HG03135 (cell line): ENCODE measurements around the gene ZIC2.
"Not testable (repeated sequence)": the region's sequence is repeated elsewhere in the genome, so short reads cannot be mapped to it uniquely, and the experiment has no call there.

ENCODE experiments used
- ATAC-seq: cut with Tn5 transposase; IDR thresholded peaks from one replicate; pipeline ENCODE4 v1.9.1; 2021; ENCODE audit warnings: mild to moderate bottlenecking, moderate library complexity; ENCODE audit not compliant: unreplicated experiment

ZIC2 gene

GRCh38 chr13:99981735-99982035, at the start of gene ZIC2:
ZIC2 (plus strand) TSS chr13:99981784; CDS start chr13:99982065, 281 bp downstream.
- ATAC-seq = no peak

- ATAC-seq = no peak
Observed at GRCh38 chr13:99932912-99933311, 48.7 kb upstream of the ZIC2 start.

GRCh38 chr13:99935772-99936171, 45.8 kb upstream of the ZIC2 start:
- no peak for ATAC-seq

GRCh38 chr13:99938635-99939034, 42.9 kb upstream of the ZIC2 start:
- ATAC-seq = no peak

GRCh38 chr13:99941086-99941485, 40.5 kb upstream of the ZIC2 start:
- no peak for ATAC-seq

GRCh38 chr13:99941911-99942310, 39.7 kb upstream of the ZIC2 start:
- ATAC-seq = no peak

- ATAC-seq = no peak
Observed at GRCh38 chr13:99944102-99944501, 37.5 kb upstream of the ZIC2 start.

GRCh38 chr13:99944606-99945005, 37.0 kb upstream of the ZIC2 start:
- no peak for ATAC-seq

GRCh38 chr13:99945515-99945914, 36.1 kb upstream of the ZIC2 start:
- not testable (repeated sequence) for ATAC-seq

- no peak for ATAC-seq
Observed at GRCh38 chr13:99947666-99948065, 33.9 kb upstream of the ZIC2 start.

- no peak for ATAC-seq
Observed at GRCh38 chr13:99948411-99948810, 33.2 kb upstream of the ZIC2 start.

GRCh38 chr13:99948907-99949678, 32.5 kb upstream of the ZIC2 start:
- no peak for ATAC-seq

- no peak for ATAC-seq
Observed at GRCh38 chr13:99949679-99950413, 31.7 kb upstream of the ZIC2 start.

GRCh38 chr13:99951666-99952065, 29.9 kb upstream of the ZIC2 start:
- ATAC-seq = not testable (repeated sequence)

GRCh38 chr13:99953138-99953755, 28.3 kb upstream of the ZIC2 start:
- no peak for ATAC-seq

- no peak for ATAC-seq
Observed at GRCh38 chr13:99955107-99955746, 26.4 kb upstream of the ZIC2 start.

- no peak for ATAC-seq
Observed at GRCh38 chr13:99955747-99956472, 25.7 kb upstream of the ZIC2 start.

GRCh38 chr13:99956473-99957349, 24.9 kb upstream of the ZIC2 start:
- ATAC-seq = no peak

GRCh38 chr13:99958406-99959126, 23.0 kb upstream of the ZIC2 start:
- ATAC-seq = no peak
